Right lung (tissue), 5 donors: ENCODE measurements around the gene ARID5A. TPM values are rescaled to one million over a fixed set of nuclear protein-coding genes. Genes with fewer than 3 reads are reported as not detected.
A peak's percentile ranks its signal among the peaks of the same experiment; 100 is the strongest.

Experiments used
- DNase-seq, 2 donors: peaks; one replicate each; pipeline ENCODE4 v3.0.0-alpha.2; 2013
- polyA plus RNA-seq, 5 donors: library from polyadenylated mRNA; unstranded; fragments of 120-200 nt; gene quantifications; one replicate each; pipeline versions ENCODE4 v1.2.1 to v1.2.3, GENCODE V29; 2013; ENCODE audit warnings: inconsistent platforms in 1 of 5, low replicate concordance in 1 of 5; ENCODE audit not compliant: insufficient read length in 5 of 5, insufficient read depth in 1 of 5

Gene ARID5A
- polyA plus RNA-seq, 5 donors = 5.6 to 10.3 (median 6.9) TPM

- no peak for DNase-seq
Measured at GRCh38 chr2:96526615-96527285, 9.8 kb upstream of the ARID5A start.

GRCh38 chr2:96527286-96528005 lies 9.1 kb upstream of the ARID5A start:
- DNase-seq = no peak

GRCh38 chr2:96528006-96528699 lies 8.4 kb upstream of the ARID5A start:
- DNase-seq = no peak

GRCh38 chr2:96528700-96529375 lies 7.7 kb upstream of the ARID5A start:
- DNase-seq = no peak

GRCh38 chr2:96529376-96530143 lies 7.0 kb upstream of the ARID5A start:
- no peak for DNase-seq

GRCh38 chr2:96530144-96530430 lies 6.5 kb upstream of the ARID5A start:
- no peak for DNase-seq

- DNase-seq = no peak
Measured at GRCh38 chr2:96530474-96531357, 5.8 kb upstream of the ARID5A start.

- no peak for DNase-seq
Measured at GRCh38 chr2:96531366-96531765, 5.2 kb upstream of the ARID5A start.

GRCh38 chr2:96531872-96532505 lies 4.6 kb upstream of the ARID5A start:
- peak; percentile 94 to 97 for DNase-seq

- no peak for DNase-seq
Measured at GRCh38 chr2:96532641-96533291, 3.8 kb upstream of the ARID5A start.

GRCh38 chr2:96533292-96534073 lies 3.1 kb upstream of the ARID5A start:
- peak in 1 of 2 donors; percentile 53 for DNase-seq

GRCh38 chr2:96534141-96534540 lies 2.4 kb upstream of the ARID5A start:
- DNase-seq = no peak

- DNase-seq = no peak
Measured at GRCh38 chr2:96534701-96535181, 1.8 kb upstream of the ARID5A start.

GRCh38 chr2:96535331-96535730 lies 1.2 kb upstream of the ARID5A start:
- DNase-seq = no peak

GRCh38 chr2:96537066-96537733 lies 648 bp downstream of the ARID5A start:
- DNase-seq = peak in 1 of 2 donors; percentile 63

GRCh38 chr2:96537734-96538486 lies 1.4 kb downstream of the ARID5A start:
- no peak for DNase-seq
